ENCODE measurements around the gene ARHGAP11A.

The ARHGAP11A gene

GRCh38 chr15:32688151-32688639 is 72.9 kb downstream of the ARHGAP11A start:
- no peak for DNase-seq

All from NCI-H1694 (cell line).